ENCODE data around the gene ZBTB7C. TPM values are rescaled to one million over a fixed set of nuclear protein-coding genes. Genes with fewer than 3 reads are reported as not detected.

ZBTB7C gene
- total RNA-seq, 1 donor from 2014 or later: 0.11 TPM

DNA sequence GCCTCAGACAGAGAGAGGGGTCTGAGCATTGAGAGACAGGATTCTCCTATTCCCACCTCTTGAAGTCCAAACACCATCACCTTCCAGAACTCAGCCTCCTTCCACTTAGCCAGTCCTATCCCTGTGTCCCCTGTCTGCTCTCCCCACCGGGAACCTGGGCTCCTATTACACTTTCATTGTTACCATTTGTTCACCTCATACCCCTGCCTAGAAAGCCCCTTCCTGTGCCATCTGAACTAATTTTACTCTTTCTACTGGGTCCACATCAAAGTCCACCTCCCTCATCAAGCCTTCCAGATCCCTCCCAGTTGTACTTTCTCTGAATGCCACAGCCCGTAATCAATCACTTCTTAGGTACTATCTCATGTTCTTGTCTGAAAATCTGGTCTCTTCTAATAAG is 220.6 kb downstream of the ZBTB7C start:
- Mint-ChIP-seq H3K36me3 (ENCODE audit: unreplicated experiment) (no peaks in the 10 kb centered on the region), H3K27me3 (ENCODE audit: unreplicated experiment) (peaks cover 61% of the 10 kb centered on the region), H3K4me1 (ENCODE audit: unreplicated experiment) (peaks cover 8% of the 10 kb centered on the region), H3K4me3 (ENCODE audit: unreplicated experiment) (no peak overlapping the region), H3K9me3 (ENCODE audit: unreplicated experiment) (no peaks in the 10 kb centered on the region), H3K27ac (ENCODE audit: unreplicated experiment) (no peak overlapping the region)
- no peak for DNase-seq (ENCODE audit: extremely low spot score, unreplicated experiment)
- TF ChIP-seq, protein P1, sequence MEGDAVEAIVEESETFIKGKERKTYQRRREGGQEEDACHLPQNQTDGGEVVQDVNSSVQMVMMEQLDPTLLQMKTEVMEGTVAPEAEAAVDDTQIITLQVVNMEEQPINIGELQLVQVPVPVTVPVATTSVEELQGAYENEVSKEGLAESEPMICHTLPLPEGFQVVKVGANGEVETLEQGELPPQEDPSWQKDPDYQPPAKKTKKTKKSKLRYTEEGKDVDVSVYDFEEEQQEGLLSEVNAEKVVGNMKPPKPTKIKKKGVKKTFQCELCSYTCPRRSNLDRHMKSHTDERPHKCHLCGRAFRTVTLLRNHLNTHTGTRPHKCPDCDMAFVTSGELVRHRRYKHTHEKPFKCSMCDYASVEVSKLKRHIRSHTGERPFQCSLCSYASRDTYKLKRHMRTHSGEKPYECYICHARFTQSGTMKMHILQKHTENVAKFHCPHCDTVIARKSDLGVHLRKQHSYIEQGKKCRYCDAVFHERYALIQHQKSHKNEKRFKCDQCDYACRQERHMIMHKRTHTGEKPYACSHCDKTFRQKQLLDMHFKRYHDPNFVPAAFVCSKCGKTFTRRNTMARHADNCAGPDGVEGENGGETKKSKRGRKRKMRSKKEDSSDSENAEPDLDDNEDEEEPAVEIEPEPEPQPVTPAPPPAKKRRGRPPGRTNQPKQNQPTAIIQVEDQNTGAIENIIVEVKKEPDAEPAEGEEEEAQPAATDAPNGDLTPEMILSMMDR (IDR thresholded peaks at IDR 0.05): no peak

DNA sequence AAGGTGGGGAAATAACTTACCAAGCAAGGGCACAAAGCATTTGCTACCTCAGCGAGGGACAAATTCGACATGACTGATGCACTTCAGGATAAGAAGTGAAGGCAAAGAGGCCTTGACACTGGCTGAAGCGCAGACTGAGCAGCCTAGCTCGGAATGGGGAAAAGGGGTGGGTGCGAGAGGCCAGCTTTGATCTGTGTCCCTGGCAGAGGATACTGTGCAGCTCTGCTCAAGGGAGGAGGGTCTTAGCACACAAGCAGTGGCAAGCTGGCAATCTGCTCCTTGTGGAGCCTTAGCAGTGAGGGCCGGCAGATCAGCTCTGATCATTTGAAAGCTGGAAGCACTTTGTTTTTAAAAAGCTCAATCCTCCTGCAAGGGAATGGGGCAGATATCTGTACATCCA is 222.3 kb downstream of the ZBTB7C start:
- no peak for DNase-seq (ENCODE audit: extremely low spot score, unreplicated experiment)
- H3K36me3 Mint-ChIP-seq (ENCODE audit: unreplicated experiment): no peaks in the 10 kb centered on the region
- no peaks in the 10 kb centered on the region for H3K9me3 Mint-ChIP-seq (ENCODE audit: unreplicated experiment)
- H3K4me1 Mint-ChIP-seq (ENCODE audit: unreplicated experiment): peaks cover 8% of the 10 kb centered on the region
- no peak overlapping the region for H3K27ac Mint-ChIP-seq (ENCODE audit: unreplicated experiment)
- no peak overlapping the region for H3K4me3 Mint-ChIP-seq (ENCODE audit: unreplicated experiment)
- peaks cover 67% of the 10 kb centered on the region for H3K27me3 Mint-ChIP-seq (ENCODE audit: unreplicated experiment)
- TF ChIP-seq, protein P1 (IDR thresholded peaks at IDR 0.05): no peak

DNA sequence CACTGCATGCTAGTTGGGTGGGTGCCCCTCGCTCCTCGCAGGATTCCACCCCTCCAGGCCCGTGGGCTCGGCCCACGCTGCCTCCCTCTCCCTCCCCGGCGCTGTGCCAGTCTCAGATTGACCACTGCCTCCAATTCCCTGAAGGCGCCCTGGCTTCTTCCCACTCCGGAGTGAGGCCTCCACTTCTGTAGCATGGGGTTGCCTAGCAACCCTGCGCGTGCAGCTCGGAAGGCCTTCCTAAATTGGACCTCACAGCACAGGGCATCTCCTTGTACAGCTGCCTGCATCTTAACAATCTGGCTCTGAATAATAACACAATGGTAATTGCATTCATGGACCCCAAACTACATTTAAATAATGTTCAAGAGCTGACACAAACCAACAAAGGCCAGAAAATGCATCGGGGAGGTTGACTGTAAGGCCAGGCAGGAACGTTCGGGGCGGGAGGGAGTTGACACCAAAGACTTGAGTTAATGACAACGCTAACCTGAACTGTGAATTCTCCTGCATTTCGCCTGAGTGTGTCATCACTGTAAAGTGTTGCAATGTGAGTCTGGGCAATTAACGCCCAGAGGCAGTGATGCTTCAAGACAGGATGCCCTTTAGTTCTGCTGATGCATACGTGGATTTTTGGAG is 222.9 kb downstream of the ZBTB7C start:
- Mint-ChIP-seq H3K4me3 (ENCODE audit: unreplicated experiment) (no peak overlapping the region), H3K27ac (ENCODE audit: unreplicated experiment) (no peak overlapping the region), H3K36me3 (ENCODE audit: unreplicated experiment) (no peaks in the 10 kb centered on the region), H3K27me3 (ENCODE audit: unreplicated experiment) (peaks cover 65% of the 10 kb centered on the region), H3K4me1 (ENCODE audit: unreplicated experiment) (peaks cover 2% of the 10 kb centered on the region), H3K9me3 (ENCODE audit: unreplicated experiment) (no peaks in the 10 kb centered on the region)
- peak; percentile 30 for DNase-seq (ENCODE audit: extremely low spot score, unreplicated experiment)
- TF ChIP-seq, protein P1 (IDR thresholded peaks at IDR 0.05): no peak

DNA sequence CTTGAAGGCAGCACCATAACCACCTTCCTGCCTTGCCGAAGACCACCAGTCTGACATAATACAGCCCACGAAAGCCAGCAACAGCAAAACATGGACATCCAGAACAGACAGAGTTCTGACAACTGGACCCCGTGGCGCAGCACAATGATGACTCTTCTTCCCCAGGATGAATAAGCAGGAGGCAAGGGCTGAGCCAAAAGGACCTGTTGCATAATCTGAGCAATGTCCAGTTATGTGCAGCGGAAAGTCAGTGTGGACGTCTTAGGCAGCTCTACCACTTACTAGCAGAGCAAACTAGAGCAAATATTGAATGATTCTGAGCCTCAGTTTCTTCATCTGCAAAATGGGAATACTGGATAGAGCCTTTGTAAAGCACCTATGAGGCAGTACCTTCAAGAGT is 225.1 kb downstream of the ZBTB7C start:
- TF ChIP-seq, protein P1 (IDR thresholded peaks at IDR 0.05): no peak
- no peaks in the 10 kb centered on the region for H3K9me3 Mint-ChIP-seq (ENCODE audit: unreplicated experiment)
- no peak overlapping the region for H3K27ac Mint-ChIP-seq (ENCODE audit: unreplicated experiment)
- no peaks in the 10 kb centered on the region for H3K4me1 Mint-ChIP-seq (ENCODE audit: unreplicated experiment)
- H3K36me3 Mint-ChIP-seq (ENCODE audit: unreplicated experiment): no peaks in the 10 kb centered on the region
- H3K27me3 Mint-ChIP-seq (ENCODE audit: unreplicated experiment): peaks cover 65% of the 10 kb centered on the region
- no peak for DNase-seq (ENCODE audit: extremely low spot score, unreplicated experiment)
- no peak overlapping the region for H3K4me3 Mint-ChIP-seq (ENCODE audit: unreplicated experiment)

DNA sequence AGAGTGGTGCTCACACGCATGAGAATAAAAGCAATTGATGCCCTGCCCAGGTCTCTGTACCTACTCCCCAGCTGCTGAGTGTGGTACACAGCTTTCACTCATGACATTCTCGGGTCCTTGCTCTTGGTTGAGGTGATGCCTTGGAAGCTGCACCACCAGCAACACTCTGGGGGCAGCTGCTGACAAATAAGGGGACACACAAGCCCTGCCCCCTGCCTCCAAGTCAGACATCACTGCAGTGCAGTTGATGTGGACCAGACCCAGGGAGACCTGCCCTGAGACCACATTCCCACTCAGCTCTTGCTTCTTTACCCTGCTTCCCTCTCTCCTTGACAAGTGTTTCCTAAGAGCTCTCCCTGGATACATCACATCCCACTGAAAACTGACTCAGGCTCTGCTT is 225.6 kb downstream of the ZBTB7C start:
- TF ChIP-seq, protein P1 (IDR thresholded peaks at IDR 0.05): no peak
- Mint-ChIP-seq H3K27ac (ENCODE audit: unreplicated experiment) (no peak overlapping the region), H3K4me1 (ENCODE audit: unreplicated experiment) (no peaks in the 10 kb centered on the region), H3K4me3 (ENCODE audit: unreplicated experiment) (no peak overlapping the region), H3K9me3 (ENCODE audit: unreplicated experiment) (no peaks in the 10 kb centered on the region), H3K27me3 (ENCODE audit: unreplicated experiment) (peaks cover 61% of the 10 kb centered on the region), H3K36me3 (ENCODE audit: unreplicated experiment) (no peaks in the 10 kb centered on the region)
- no peak for DNase-seq (ENCODE audit: extremely low spot score, unreplicated experiment)

Measured in osteocyte (in vitro differentiated cells).